HepG2 (cell line): ENCODE measurements around the gene NFATC4. TPM values are rescaled to one million over a fixed set of nuclear protein-coding genes. Genes with fewer than 3 reads are reported as not detected.

Experiments used
- ATM ChIP-seq: fragments of 450-650 bp; IDR thresholded peaks from 2 replicates; pipeline ENCODE4 v1.7.1; 2017; ENCODE audit warnings: mild to moderate bottlenecking, borderline replicate concordance
- CC2D1A ChIP-seq: sonication (generic); formaldehyde crosslinking; IDR thresholded peaks from 2 replicates; pipeline ENCODE4 v1.8.1; 2023; ENCODE audit warnings: mild to moderate bottlenecking, missing genetic modification reagents
- EP300 ChIP-seq, 3 experiments: sonication (generic) in 1 of 3; formaldehyde crosslinking in 1 of 3; IDR thresholded peaks; 2 replicates each; pipeline versions ENCODE4 v1.5.1 to v1.6.1; 2011 to 2020; ENCODE audit warnings: low read depth in 2 of 3, low read length in 2 of 3, borderline replicate concordance in 1 of 3, improper control_type of control experiment in 1 of 3, mild to moderate bottlenecking in 1 of 3, missing genetic modification reagents in 1 of 3, moderate library complexity in 1 of 3
- GATA4 ChIP-seq: sonication (generic); IDR thresholded peaks from 2 replicates; pipeline ENCODE4 v1.6.1; 2016; ENCODE audit warnings: antibody characterized with exemption, low read depth, borderline replicate concordance
- KLF13 ChIP-seq: sonication (generic); formaldehyde crosslinking; IDR thresholded peaks from 2 replicates; pipeline ENCODE4 v1.4.0; 2020; ENCODE audit warnings: mild to moderate bottlenecking, missing genetic modification reagents
- KLF16 ChIP-seq, 2 experiments: sonication (generic) in 1 of 2; formaldehyde crosslinking in 1 of 2; IDR thresholded peaks; 2 replicates each; pipeline versions ENCODE4 v1.6.1 to v1.8.0; 2016 to 2023; ENCODE audit warnings: missing genetic modification reagents in 2 of 2, missing compliant biosample characterization in 1 of 2
- NCOA5 ChIP-seq: sonication (generic); formaldehyde crosslinking; IDR thresholded peaks from 2 replicates; pipeline ENCODE4 v1.4.0; 2020; ENCODE audit warnings: missing genetic modification reagents
- NKX3-1 ChIP-seq: sonication (generic); formaldehyde crosslinking; IDR thresholded peaks from 2 replicates; pipeline ENCODE4 v1.5.0; 2020; ENCODE audit warnings: missing genetic modification reagents
- RFXANK ChIP-seq: IDR thresholded peaks from 2 replicates; pipeline ENCODE4 v1.6.1; 2016
- SMAD9 ChIP-seq: sonication (generic); formaldehyde crosslinking; IDR thresholded peaks from 2 replicates; pipeline ENCODE4 v1.5.1; 2020; ENCODE audit warnings: mild to moderate bottlenecking, missing genetic modification reagents
- TMF1 ChIP-seq: sonication (generic); formaldehyde crosslinking; IDR thresholded peaks from 2 replicates; pipeline ENCODE4 v1.8.1; 2022; ENCODE audit warnings: low read depth, missing genetic modification reagents
- YEATS4 ChIP-seq: sonication (generic); formaldehyde crosslinking; IDR thresholded peaks from 2 replicates; pipeline ENCODE4 v1.4.0; 2020; ENCODE audit warnings: missing genetic modification reagents, borderline replicate concordance
- ZNF260 ChIP-seq: sonication (generic); formaldehyde crosslinking; IDR thresholded peaks from 2 replicates; pipeline ENCODE4 v1.4.0; 2020; ENCODE audit warnings: missing genetic modification reagents, low read depth, mild to moderate bottlenecking, borderline replicate concordance
- ZNF317 ChIP-seq: sonication (generic); formaldehyde crosslinking; IDR thresholded peaks from 2 replicates; pipeline ENCODE4 v1.5.0; 2020; ENCODE audit warnings: mild to moderate bottlenecking, missing genetic modification reagents
- ZNF761 ChIP-seq: sonication (generic); formaldehyde crosslinking; conservative IDR thresholded peaks from 2 replicates; pipeline ENCODE4 v1.4.0; 2020; ENCODE audit warnings: mild to moderate bottlenecking, missing genetic modification reagents
- polyA plus RNA-seq, 8 experiments: library from polyadenylated mRNA; depleted of rRNA in 3 of 8; stranded (reverse) in 7 of 8; unstranded in 1 of 8; fragments of >200 nt; fragmentation: Illumina TruSeq in 4 of 8; extraction: Trizol in 4 of 8; gene quantifications; 2 replicates each; pipeline versions ENCODE4 v1.2.1 to v1.2.3, GENCODE V29; 2011 to 2016; ENCODE audit warnings: low read depth in 4 of 8, missing spikeins in 1 of 8, mixed read lengths in 1 of 8; ENCODE audit not compliant: insufficient read depth in 1 of 8
- total RNA-seq, 5 experiments: library from RNA; depleted of rRNA; stranded (reverse); fragments of >200 nt; fragmentation: Illumina TruSeq; extraction: Trizol; gene quantifications; 2 replicates each; pipeline ENCODE4 v1.2.3, GENCODE V29; 2016; ENCODE audit warnings: low read depth in 1 of 5
- TF ChIP-seq, protein P1 (sequence below): sonication (generic); formaldehyde crosslinking; IDR thresholded peaks from 2 replicates; pipeline ENCODE4 v1.4.0; 2020; ENCODE audit warnings: missing genetic modification reagents
- TF ChIP-seq, protein P2 (sequence below): sonication (generic); formaldehyde crosslinking; IDR thresholded peaks from 2 replicates; pipeline ENCODE4 v1.5.0; 2020; ENCODE audit warnings: missing genetic modification reagents
- TF ChIP-seq, protein P3 (sequence below): sonication (generic); formaldehyde crosslinking; IDR thresholded peaks from 2 replicates; pipeline ENCODE4 v1.4.0; 2020; ENCODE audit warnings: missing genetic modification reagents
- TF ChIP-seq, protein P4 (sequence below): sonication (generic); formaldehyde crosslinking; IDR thresholded peaks from 2 replicates; pipeline ENCODE4 v1.4.0; 2020; ENCODE audit warnings: mild to moderate bottlenecking, missing genetic modification reagents
- TF ChIP-seq, protein P5 (sequence below): IDR thresholded peaks from 2 replicates; pipeline ENCODE4 v1.6.1; 2016; ENCODE audit warnings: missing biosample characterization, missing genetic modification reagents, low read depth
- TF ChIP-seq, protein P6 (sequence below): sonication (generic); formaldehyde crosslinking; IDR thresholded peaks from 2 replicates; pipeline ENCODE4 v1.4.0; 2020; ENCODE audit warnings: missing genetic modification reagents

The NFATC4 gene
- total and polyA plus RNA-seq, 2 of the 13 experiments (the other 11 are each of a cell fraction or from before 2014, with no cell fraction given) = 0.04 to 0.15 TPM

DNA sequence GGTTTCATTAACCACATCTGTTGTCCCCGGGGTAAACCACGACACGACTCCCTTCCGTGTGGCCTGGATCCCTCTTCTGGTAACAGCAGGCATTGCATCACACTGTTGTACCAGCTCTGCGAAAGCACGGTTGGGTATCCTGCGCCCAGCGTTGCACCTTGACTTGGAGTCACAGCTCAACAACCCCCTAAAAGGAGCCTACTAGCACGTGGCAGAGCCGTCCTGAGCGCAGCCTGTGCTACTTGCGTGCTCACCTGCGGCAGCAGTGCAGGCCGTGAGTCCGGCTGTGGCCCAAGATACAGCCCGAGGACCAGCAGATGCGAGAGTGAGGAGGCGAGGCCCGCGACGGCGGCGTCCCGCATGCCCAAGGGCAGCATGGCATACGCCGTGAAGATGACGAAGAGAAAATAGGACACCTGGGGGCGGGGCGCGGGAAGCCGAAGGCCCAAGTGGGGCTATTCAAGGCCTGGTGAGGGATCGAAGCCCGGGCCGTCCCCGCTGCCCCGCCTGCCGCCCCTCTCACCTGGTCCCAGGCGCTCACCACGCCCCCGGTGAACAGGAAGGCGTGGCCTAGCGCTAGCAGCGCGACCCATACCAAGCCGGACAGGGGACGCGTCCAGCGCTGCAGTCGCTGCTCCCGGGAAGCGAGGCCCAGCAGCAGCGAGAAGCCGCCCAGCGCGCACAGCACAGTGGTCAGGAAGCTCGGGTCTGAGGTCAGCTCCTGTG, 35.6 kb upstream of the NFATC4 start (continued):
- TF ChIP-seq, protein P1, sequence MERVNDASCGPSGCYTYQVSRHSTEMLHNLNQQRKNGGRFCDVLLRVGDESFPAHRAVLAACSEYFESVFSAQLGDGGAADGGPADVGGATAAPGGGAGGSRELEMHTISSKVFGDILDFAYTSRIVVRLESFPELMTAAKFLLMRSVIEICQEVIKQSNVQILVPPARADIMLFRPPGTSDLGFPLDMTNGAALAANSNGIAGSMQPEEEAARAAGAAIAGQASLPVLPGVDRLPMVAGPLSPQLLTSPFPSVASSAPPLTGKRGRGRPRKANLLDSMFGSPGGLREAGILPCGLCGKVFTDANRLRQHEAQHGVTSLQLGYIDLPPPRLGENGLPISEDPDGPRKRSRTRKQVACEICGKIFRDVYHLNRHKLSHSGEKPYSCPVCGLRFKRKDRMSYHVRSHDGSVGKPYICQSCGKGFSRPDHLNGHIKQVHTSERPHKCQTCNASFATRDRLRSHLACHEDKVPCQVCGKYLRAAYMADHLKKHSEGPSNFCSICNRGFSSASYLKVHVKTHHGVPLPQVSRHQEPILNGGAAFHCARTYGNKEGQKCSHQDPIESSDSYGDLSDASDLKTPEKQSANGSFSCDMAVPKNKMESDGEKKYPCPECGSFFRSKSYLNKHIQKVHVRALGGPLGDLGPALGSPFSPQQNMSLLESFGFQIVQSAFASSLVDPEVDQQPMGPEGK = no peak; the same call in none of the 2 replicates
- TF ChIP-seq, protein P2, sequence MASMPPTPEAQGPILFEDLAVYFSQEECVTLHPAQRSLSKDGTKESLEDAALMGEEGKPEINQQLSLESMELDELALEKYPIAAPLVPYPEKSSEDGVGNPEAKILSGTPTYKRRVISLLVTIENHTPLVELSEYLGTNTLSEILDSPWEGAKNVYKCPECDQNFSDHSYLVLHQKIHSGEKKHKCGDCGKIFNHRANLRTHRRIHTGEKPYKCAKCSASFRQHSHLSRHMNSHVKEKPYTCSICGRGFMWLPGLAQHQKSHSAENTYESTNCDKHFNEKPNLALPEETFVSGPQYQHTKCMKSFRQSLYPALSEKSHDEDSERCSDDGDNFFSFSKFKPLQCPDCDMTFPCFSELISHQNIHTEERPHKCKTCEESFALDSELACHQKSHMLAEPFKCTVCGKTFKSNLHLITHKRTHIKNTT (CRISPR knock-in tag) = no peak
- TF ChIP-seq GATA4 = no peak
- TF ChIP-seq, protein P3, sequence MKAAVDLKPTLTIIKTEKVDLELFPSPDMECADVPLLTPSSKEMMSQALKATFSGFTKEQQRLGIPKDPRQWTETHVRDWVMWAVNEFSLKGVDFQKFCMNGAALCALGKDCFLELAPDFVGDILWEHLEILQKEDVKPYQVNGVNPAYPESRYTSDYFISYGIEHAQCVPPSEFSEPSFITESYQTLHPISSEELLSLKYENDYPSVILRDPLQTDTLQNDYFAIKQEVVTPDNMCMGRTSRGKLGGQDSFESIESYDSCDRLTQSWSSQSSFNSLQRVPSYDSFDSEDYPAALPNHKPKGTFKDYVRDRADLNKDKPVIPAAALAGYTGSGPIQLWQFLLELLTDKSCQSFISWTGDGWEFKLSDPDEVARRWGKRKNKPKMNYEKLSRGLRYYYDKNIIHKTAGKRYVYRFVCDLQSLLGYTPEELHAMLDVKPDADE (CRISPR knock-in tag) = no peak
- no peak; the same call in 1 of the 2 replicates for TF ChIP-seq ATM
- peak; percentile 95; the same call in 1 of the 2 replicates for TF ChIP-seq SMAD9 (CRISPR knock-in tag)
- TF ChIP-seq KLF16 (CRISPR knock-in tag; IDR thresholded peaks at IDR 0.05) = peak in 1 of 2 experiments; percentile 70; a peak in 2 of 4 replicates
- TF ChIP-seq ZNF317 = peak; percentile 90
- TF ChIP-seq, protein P4, sequence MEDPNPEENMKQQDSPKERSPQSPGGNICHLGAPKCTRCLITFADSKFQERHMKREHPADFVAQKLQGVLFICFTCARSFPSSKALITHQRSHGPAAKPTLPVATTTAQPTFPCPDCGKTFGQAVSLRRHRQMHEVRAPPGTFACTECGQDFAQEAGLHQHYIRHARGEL (CRISPR knock-in tag) = peak; percentile 84
- TF ChIP-seq YEATS4 (CRISPR knock-in tag) = no peak; the same call in 1 of the 2 replicates
- TF ChIP-seq KLF13 = peak; percentile 99
- no peak for TF ChIP-seq NCOA5 (CRISPR knock-in tag)
- TF ChIP-seq EP300 (IDR thresholded peaks at IDR 0.05; ENCODE audit: low read depth in 2 of 2, low read length in 2 of 2) = 0 out of 4 replicates have a peak, but pooled peaks of 1 of the 2 experiments have one; percentile 19
- peak; percentile 68 for TF ChIP-seq EP300 (CRISPR knock-in tag; IDR thresholded peaks at IDR 0.05; ENCODE audit: borderline replicate concordance)
- no peak for TF ChIP-seq ZNF260
- no peak for TF ChIP-seq CC2D1A (CRISPR knock-in tag)
- peak; percentile 31; the same call in 1 of the 2 replicates for TF ChIP-seq TMF1 (CRISPR knock-in tag)
- no peak for TF ChIP-seq NKX3-1 (CRISPR knock-in tag)
- TF ChIP-seq, protein P5, sequence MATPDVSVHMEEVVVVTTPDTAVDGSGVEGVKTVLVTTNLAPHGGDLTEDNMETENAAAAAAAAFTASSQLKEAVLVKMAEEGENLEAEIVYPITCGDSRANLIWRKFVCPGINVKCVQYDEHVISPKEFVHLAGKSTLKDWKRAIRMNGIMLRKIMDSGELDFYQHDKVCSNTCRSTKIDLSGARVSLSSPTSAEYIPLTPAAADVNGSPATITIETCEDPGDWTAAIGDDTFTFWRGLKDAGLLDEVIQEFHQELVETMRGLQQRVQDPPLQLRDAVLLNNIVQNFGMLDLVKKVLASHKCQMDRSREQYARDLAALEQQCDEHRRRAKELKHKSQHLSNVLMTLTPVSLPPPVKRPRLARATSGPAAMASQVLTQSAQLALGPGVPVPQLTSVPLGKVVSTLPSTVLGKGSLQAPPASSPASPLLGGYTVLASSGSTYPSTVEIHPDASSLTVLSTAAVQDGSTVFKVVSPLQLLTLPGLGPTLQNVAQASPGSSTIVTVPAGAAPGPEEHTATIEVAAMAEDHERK (CRISPR knock-in tag) = no peak
- TF ChIP-seq, protein P6, sequence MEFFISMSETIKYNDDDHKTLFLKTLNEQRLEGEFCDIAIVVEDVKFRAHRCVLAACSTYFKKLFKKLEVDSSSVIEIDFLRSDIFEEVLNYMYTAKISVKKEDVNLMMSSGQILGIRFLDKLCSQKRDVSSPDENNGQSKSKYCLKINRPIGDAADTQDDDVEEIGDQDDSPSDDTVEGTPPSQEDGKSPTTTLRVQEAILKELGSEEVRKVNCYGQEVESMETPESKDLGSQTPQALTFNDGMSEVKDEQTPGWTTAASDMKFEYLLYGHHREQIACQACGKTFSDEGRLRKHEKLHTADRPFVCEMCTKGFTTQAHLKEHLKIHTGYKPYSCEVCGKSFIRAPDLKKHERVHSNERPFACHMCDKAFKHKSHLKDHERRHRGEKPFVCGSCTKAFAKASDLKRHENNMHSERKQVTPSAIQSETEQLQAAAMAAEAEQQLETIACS (CRISPR knock-in tag) = no peak
- TF ChIP-seq ZNF761 (CRISPR knock-in tag) = peak; percentile 99
- TF ChIP-seq RFXANK (CRISPR knock-in tag) = 0 out of 2 replicates have a peak, but pooled peaks have one; percentile 38
